ENCODE measurements around the gene KRT77. TPM values are rescaled to one million over a fixed set of nuclear protein-coding genes. Genes with fewer than 3 reads are reported as not detected.

KRT77 gene
- total RNA-seq, 1 donor from 2014 or later = not detected

DNA sequence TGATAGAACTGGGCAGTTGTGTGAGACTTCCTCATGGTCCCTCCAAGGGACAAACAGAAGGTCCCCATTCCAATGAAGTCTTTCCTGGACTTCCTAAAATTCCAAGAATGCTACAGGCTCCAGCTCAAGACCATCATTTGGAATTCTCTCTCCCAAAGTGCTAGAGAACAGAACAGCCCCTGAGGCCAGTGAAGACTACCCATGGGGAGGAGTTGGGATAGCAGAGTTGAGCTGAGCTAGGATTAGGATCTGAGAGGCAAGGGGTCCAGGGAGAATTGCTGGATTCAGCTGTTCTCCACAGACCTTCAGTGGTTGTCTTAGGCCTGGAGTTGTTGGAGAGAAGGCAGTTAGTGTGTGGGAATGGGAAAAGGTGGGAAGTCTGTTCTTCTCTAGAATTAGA lies 33.9 kb downstream of the KRT77 start:
- TF ChIP-seq, protein P1, sequence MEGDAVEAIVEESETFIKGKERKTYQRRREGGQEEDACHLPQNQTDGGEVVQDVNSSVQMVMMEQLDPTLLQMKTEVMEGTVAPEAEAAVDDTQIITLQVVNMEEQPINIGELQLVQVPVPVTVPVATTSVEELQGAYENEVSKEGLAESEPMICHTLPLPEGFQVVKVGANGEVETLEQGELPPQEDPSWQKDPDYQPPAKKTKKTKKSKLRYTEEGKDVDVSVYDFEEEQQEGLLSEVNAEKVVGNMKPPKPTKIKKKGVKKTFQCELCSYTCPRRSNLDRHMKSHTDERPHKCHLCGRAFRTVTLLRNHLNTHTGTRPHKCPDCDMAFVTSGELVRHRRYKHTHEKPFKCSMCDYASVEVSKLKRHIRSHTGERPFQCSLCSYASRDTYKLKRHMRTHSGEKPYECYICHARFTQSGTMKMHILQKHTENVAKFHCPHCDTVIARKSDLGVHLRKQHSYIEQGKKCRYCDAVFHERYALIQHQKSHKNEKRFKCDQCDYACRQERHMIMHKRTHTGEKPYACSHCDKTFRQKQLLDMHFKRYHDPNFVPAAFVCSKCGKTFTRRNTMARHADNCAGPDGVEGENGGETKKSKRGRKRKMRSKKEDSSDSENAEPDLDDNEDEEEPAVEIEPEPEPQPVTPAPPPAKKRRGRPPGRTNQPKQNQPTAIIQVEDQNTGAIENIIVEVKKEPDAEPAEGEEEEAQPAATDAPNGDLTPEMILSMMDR (IDR thresholded peaks at IDR 0.05; ENCODE audit: insufficient read depth, low read length, severe bottlenecking) = no peak
- Histone ChIP-seq H3K4me3 (ENCODE audit: low read depth, low read length) (no peak overlapping the region), H3K27me3 (ENCODE audit: control insufficient read depth, insufficient read depth, low read length) (no peaks in the 10 kb centered on the region), H3K36me3 (ENCODE audit: control insufficient read depth, insufficient read depth, low read length) (no peaks in the 10 kb centered on the region)
- FAIRE-seq (no peak), DNase-seq (ENCODE audit: low read depth) (no peak)

DNA sequence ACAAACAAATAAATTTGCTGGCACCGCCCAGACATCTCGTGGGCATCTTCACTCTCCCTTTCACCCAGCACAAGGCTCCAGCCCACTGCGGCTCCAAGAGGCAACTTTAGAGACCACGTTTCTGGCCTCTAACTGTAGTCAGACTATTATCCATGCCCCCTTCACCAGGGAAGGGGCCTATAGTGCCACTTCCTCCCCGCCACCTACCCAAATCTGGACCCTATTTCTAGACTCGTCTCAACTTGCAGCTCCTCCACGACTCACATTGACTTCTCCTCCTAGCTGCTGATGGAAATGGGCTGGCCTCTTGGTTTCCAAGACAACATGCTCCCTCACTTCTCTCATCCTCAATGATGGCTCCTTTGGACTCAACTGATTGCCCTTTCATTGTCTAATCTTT lies 35.4 kb downstream of the KRT77 start:
- Histone ChIP-seq H3K4me3 (ENCODE audit: low read depth, low read length) (no peak overlapping the region), H3K27me3 (ENCODE audit: control insufficient read depth, insufficient read depth, low read length) (peaks cover 4% of the 10 kb centered on the region), H3K36me3 (ENCODE audit: control insufficient read depth, insufficient read depth, low read length) (no peaks in the 10 kb centered on the region)
- TF ChIP-seq, protein P1 (IDR thresholded peaks at IDR 0.05; ENCODE audit: insufficient read depth, low read length, severe bottlenecking) = no peak
- FAIRE-seq (no peak), DNase-seq (ENCODE audit: low read depth) (no peak)

DNA sequence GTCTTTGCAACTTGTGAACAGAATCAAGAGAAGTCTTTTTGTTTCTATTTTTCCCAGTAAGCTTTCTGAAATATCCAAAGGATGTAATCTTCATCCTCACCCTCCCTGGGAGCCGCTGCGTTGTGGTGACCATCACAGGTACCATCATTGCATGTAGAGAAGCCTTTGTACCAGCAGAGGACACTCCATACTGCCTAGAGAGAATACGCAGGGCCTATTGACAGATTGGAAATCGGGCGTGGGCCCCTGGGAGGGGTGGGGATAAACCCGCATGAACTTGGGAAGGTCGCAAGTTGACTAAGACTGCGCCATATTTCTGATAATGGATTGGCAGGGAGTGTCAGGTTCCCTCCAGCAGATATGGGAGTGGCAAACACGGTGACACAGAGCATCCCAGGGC lies 35.8 kb downstream of the KRT77 start:
- no peak for FAIRE-seq
- Histone ChIP-seq H3K36me3 (ENCODE audit: control insufficient read depth, insufficient read depth, low read length) (no peaks in the 10 kb centered on the region), H3K27me3 (ENCODE audit: control insufficient read depth, insufficient read depth, low read length) (peaks cover 4% of the 10 kb centered on the region), H3K4me3 (ENCODE audit: low read depth, low read length) (no peak overlapping the region)
- DNase-seq (ENCODE audit: low read depth) = no peak
- TF ChIP-seq, protein P1 (IDR thresholded peaks at IDR 0.05; ENCODE audit: insufficient read depth, low read length, severe bottlenecking) = peak; percentile 43

DNA sequence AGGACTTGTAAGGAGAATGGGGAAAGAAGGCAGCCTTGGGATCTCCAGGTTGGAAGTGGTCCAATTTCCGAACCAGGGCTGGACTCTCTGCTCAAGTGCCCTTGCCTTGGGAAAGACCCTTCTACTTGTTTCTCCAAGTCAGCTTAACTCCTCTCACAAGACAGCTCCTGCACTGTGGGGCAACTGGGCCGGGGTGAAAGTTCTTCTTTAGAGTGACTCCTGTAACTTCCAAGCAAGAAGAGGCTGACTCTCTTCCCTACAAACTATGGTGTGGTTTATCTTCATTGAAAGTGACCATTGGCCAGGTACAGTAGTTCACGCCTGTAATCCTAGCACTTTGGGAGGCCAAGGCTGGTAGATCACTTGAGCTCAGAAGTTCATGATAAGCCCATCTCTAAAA lies 36.9 kb downstream of the KRT77 start:
- no peak for FAIRE-seq
- TF ChIP-seq, protein P1 (IDR thresholded peaks at IDR 0.05; ENCODE audit: insufficient read depth, low read length, severe bottlenecking) = no peak
- no peaks in the 10 kb centered on the region for H3K36me3 ChIP-seq (ENCODE audit: control insufficient read depth, insufficient read depth, low read length)
- DNase-seq (ENCODE audit: low read depth) = no peak
- peaks cover 4% of the 10 kb centered on the region for H3K27me3 ChIP-seq (ENCODE audit: control insufficient read depth, insufficient read depth, low read length)
- H3K4me3 ChIP-seq (ENCODE audit: low read depth, low read length) = no peak overlapping the region

DNA sequence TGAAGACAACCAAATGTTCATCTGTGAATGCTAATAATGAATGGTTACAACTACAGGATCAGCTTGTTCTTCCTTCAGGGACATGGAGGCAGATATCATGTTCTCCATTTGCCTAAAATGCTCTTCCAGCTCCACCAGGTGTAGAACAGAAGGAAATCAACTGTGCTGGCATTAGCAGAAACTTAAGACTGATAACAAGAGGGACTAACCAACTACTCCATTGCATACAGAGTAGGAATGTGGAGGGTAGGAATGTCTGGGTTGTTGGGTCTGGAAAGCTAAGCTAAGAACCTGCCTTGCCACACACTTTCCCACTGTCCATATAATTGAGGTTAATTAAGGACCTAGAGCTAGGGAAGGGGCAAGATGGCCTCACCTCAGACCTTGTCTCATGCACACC lies 39.9 kb downstream of the KRT77 start:
- DNase-seq (ENCODE audit: low read depth) = no peak
- peaks cover 4% of the 10 kb centered on the region for H3K27me3 ChIP-seq (ENCODE audit: control insufficient read depth, insufficient read depth, low read length)
- no peaks in the 10 kb centered on the region for H3K36me3 ChIP-seq (ENCODE audit: control insufficient read depth, insufficient read depth, low read length)
- FAIRE-seq = no peak
- no peak overlapping the region for H3K4me3 ChIP-seq (ENCODE audit: low read depth, low read length)
- TF ChIP-seq, protein P1 (IDR thresholded peaks at IDR 0.05; ENCODE audit: insufficient read depth, low read length, severe bottlenecking) = no peak

DNA sequence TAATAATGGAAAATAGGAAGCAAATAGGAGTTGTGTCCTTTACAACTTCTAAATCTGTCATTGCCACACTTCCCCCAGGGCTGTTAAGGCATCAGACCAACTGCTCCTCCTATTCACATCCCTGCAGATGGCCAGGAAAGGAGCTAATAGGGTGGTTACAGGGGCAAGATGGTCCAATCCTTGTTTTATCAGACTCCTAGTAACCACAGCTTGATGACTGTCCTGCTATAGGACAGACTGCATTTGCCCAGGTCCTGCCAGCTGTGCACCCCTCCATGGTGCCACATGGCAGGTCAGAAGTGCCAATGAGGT lies 40.5 kb downstream of the KRT77 start:
- FAIRE-seq (no peak), DNase-seq (ENCODE audit: low read depth) (no peak)
- no peak overlapping the region for H3K4me3 ChIP-seq (ENCODE audit: low read depth, low read length)
- TF ChIP-seq, protein P1 (IDR thresholded peaks at IDR 0.05; ENCODE audit: insufficient read depth, low read length, severe bottlenecking) = no peak
- H3K27me3 ChIP-seq (ENCODE audit: control insufficient read depth, insufficient read depth, low read length) = peaks cover 4% of the 10 kb centered on the region
- no peaks in the 10 kb centered on the region for H3K36me3 ChIP-seq (ENCODE audit: control insufficient read depth, insufficient read depth, low read length)

Data from bronchial epithelial cell (primary cell).